Activated naive CD4-positive, alpha-beta T cell (primary cell): ENCODE measurements around the gene IMMP2L.
"Not testable (repeated sequence)": the region's sequence is repeated elsewhere in the genome, so short reads cannot be mapped to it uniquely, and the experiment has no call there.

ENCODE experiments used
- DNase-seq, 4 experiments: peaks; one replicate each; lab custom pipeline; 2025; lab: John Stamatoyannopoulos, UW

Gene IMMP2L

GRCh38 chr7:110721395-110721794 lies 840.9 kb downstream of the IMMP2L start:
- DNase-seq: no peak

- no peak for DNase-seq
Observed at GRCh38 chr7:110720626-110721025, 841.7 kb downstream of the IMMP2L start.

GRCh38 chr7:110719741-110720140 lies 842.6 kb downstream of the IMMP2L start:
- DNase-seq: no peak

GRCh38 chr7:110718503-110719205 lies 843.6 kb downstream of the IMMP2L start:
- DNase-seq: no peak

GRCh38 chr7:110704225-110704624 lies 858.1 kb downstream of the IMMP2L start:
- DNase-seq: no peak

GRCh38 chr7:110698576-110698975 lies 863.7 kb downstream of the IMMP2L start:
- no peak for DNase-seq

GRCh38 chr7:110693344-110693743 lies 868.9 kb downstream of the IMMP2L start:
- no peak for DNase-seq

GRCh38 chr7:110688908-110689307 lies 873.4 kb downstream of the IMMP2L start:
- DNase-seq: no peak

- no peak for DNase-seq
Observed at GRCh38 chr7:110685899-110686298, 876.4 kb downstream of the IMMP2L start.

GRCh38 chr7:110681941-110682340 lies 880.4 kb downstream of the IMMP2L start:
- no peak for DNase-seq

- DNase-seq: no peak
Observed at GRCh38 chr7:110677405-110677804, 884.9 kb downstream of the IMMP2L start.

GRCh38 chr7:110676785-110677184 lies 885.5 kb downstream of the IMMP2L start:
- no peak for DNase-seq

GRCh38 chr7:110675383-110676103 lies 886.7 kb downstream of the IMMP2L start:
- DNase-seq: no peak

- no peak for DNase-seq
Observed at GRCh38 chr7:110673148-110673547, 889.1 kb downstream of the IMMP2L start.

GRCh38 chr7:110669410-110669809 lies 892.9 kb downstream of the IMMP2L start:
- DNase-seq: no peak

GRCh38 chr7:110664803-110665202 lies 897.5 kb downstream of the IMMP2L start:
- no peak for DNase-seq

GRCh38 chr7:110660637-110661036 lies 901.7 kb downstream of the IMMP2L start:
- DNase-seq: not testable (repeated sequence)

GRCh38 chr7:110650328-110650727 lies 912.0 kb downstream of the IMMP2L start:
- DNase-seq: no peak

GRCh38 chr7:110647266-110647665 lies 915.0 kb downstream of the IMMP2L start:
- no peak for DNase-seq

GRCh38 chr7:110646804-110647203 lies 915.5 kb downstream of the IMMP2L start:
- no peak for DNase-seq

GRCh38 chr7:110645616-110646015 lies 916.7 kb downstream of the IMMP2L start:
- no peak for DNase-seq

GRCh38 chr7:110645060-110645459 lies 917.2 kb downstream of the IMMP2L start:
- no peak for DNase-seq

GRCh38 chr7:110637252-110637651 lies 925.0 kb downstream of the IMMP2L start:
- DNase-seq: no peak

GRCh38 chr7:110633313-110633712 lies 929.0 kb downstream of the IMMP2L start:
- no peak for DNase-seq
